Measurements from ENCODE around the gene COPZ1. TPM values are rescaled to one million over a fixed set of nuclear protein-coding genes. Genes with fewer than 3 reads are reported as not detected.
"Not testable (repeated sequence)": the region's sequence is repeated elsewhere in the genome, so short reads cannot be mapped to it uniquely, and the experiment has no call there.

COPZ1 gene
- total and polyA plus RNA-seq, 4 donors = 98.8 to 163 (median 136) TPM

DNA sequence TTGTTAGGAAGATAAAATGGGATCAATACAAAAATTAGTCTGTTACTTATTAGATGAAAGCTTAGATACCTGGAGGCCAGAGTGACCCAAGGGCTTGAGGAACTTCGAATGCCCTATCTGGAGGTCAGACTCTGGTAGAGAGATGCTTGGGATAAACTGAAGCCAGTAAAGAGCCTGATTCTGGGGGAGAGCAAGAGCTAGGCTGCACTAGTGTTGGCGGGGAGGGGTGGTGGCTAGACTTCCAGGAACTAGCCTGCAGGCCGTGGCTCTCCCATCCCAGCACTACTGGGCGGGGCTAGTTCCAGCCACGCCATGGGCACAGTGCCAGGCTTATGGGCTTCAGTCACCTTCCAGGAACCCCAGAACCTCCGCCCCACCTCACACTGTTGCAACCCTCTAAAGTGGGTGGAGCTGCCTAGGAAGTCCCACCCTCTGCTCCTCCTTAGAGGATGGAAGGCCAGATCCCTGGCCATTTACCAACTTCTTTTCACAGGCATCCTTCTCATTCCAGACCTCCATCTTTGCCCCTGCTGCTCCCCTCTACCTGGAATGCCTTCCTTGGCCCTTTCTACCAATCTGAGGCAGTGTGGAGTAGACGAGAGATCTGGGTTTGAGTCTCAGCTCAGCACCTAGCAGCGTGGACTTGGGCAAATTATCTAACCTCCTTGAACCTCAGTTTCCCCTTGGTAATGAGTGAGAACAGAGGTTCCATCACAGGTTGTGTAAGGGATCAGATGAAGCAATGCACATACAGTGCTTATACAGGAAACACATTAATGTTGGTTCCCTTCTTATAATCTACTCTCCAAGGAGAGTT, 17.8 kb upstream of the COPZ1 start:
- 18 to 33% methylated on average over 8 of the region's 8 CpGs for WGBS, 2 donors
- no peaks in the 10 kb centered on the region for H3K36me3 ChIP-seq (ENCODE audit: control insufficient read depth in 4 of 4, insufficient read depth in 4 of 4, low read length in 4 of 4)
- ATAC-seq (ENCODE audit: insufficient read depth, low FRiP score) = peak; percentile 83
- peak overlapping the region in 1 of 2 donors; percentile 27 for H3K27ac ChIP-seq (ENCODE audit: low read depth in 1 of 2, low read length in 1 of 2)
- H3K4me1 ChIP-seq (ENCODE audit: control insufficient read depth in 5 of 5, insufficient read depth in 5 of 5, low read length in 5 of 5) = peaks cover 0 to 8% (median 3%) of the 10 kb centered on the region in 5 donors
- no peaks in the 10 kb centered on the region for H3K9me3 ChIP-seq (ENCODE audit: control insufficient read depth in 4 of 4, insufficient read depth in 3 of 4, low read length in 3 of 4)
- no peak overlapping the region for H3K9ac ChIP-seq (ENCODE audit: insufficient read depth in 1 of 2, low read length in 2 of 2)
- peak in 2 of 3 donors; percentile 61 to 62 for DNase-seq
- no peak overlapping the region for H3K4me3 ChIP-seq
- TF ChIP-seq, protein P1, sequence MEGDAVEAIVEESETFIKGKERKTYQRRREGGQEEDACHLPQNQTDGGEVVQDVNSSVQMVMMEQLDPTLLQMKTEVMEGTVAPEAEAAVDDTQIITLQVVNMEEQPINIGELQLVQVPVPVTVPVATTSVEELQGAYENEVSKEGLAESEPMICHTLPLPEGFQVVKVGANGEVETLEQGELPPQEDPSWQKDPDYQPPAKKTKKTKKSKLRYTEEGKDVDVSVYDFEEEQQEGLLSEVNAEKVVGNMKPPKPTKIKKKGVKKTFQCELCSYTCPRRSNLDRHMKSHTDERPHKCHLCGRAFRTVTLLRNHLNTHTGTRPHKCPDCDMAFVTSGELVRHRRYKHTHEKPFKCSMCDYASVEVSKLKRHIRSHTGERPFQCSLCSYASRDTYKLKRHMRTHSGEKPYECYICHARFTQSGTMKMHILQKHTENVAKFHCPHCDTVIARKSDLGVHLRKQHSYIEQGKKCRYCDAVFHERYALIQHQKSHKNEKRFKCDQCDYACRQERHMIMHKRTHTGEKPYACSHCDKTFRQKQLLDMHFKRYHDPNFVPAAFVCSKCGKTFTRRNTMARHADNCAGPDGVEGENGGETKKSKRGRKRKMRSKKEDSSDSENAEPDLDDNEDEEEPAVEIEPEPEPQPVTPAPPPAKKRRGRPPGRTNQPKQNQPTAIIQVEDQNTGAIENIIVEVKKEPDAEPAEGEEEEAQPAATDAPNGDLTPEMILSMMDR (IDR thresholded peaks at IDR 0.05; ENCODE audit: control extremely low read depth, extremely low read depth) = no peak
- H3K27me3 ChIP-seq (ENCODE audit: control insufficient read depth in 3 of 3, insufficient read depth in 3 of 3, low read length in 2 of 3) = peaks cover 0 to 5% (median 2%) of the 10 kb centered on the region in 3 donors

DNA sequence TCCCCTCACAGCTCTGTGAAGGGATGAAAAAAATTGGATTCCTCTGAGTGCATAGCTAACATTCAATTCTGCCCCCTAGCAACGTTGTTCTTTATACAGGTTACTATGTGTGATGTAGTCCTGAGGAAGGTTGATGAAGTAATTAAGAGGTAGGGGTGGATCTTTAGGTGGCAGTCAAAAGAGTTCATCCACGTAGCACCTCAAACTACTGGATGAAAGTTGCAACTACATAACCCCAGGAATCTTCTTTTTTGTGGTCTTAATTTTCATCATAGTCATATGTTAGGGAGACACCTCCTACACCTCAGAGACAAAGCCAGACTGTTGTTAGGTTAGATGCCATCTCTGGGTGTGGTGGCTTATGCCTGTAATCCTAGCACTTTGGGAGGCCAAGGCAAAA, 13.9 kb upstream of the COPZ1 start:
- 53 to 67% methylated on average over 2 of the region's 2 CpGs for WGBS, 2 donors
- Histone ChIP-seq H3K4me1 (ENCODE audit: control insufficient read depth in 5 of 5, insufficient read depth in 5 of 5, low read length in 5 of 5) (peaks cover 0 to 5% (median 0%) of the 10 kb centered on the region in 5 donors), H3K4me3 (no peak overlapping the region), H3K9me3 (ENCODE audit: control insufficient read depth in 4 of 4, insufficient read depth in 3 of 4, low read length in 3 of 4) (no peaks in the 10 kb centered on the region), H3K9ac (ENCODE audit: insufficient read depth in 1 of 2, low read length in 2 of 2) (no peak overlapping the region), H3K36me3 (ENCODE audit: control insufficient read depth in 4 of 4, insufficient read depth in 4 of 4, low read length in 4 of 4) (no peaks in the 10 kb centered on the region), H3K27me3 (ENCODE audit: control insufficient read depth in 3 of 3, insufficient read depth in 3 of 3, low read length in 2 of 3) (no peaks in the 10 kb centered on the region), H3K27ac (ENCODE audit: low read depth in 1 of 2, low read length in 1 of 2) (no peak overlapping the region)
- ATAC-seq (ENCODE audit: insufficient read depth, low FRiP score) (no peak), DNase-seq (no peak)
- TF ChIP-seq, protein P1 (IDR thresholded peaks at IDR 0.05; ENCODE audit: control extremely low read depth, extremely low read depth) = no peak

DNA sequence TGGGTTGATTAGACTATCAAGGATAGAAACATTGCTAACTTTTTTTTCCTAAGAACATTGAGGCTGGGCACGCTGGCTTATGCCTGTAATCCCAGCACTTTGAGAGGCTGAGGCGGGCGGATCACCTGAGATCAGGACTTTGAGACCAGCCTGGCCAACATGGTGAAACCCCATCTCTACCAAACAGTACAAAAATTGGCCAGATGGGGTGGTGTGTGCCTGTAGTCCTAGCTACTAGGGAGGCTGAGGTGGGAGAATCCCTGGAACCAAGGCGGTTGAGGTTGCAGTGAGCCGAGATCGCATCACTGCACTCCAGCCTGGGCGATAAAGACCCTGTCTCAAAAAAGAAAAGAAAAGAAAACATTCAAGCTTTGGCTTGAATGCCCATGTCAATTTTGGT, 12.6 kb upstream of the COPZ1 start:
- not testable (repeated sequence) for H3K9ac ChIP-seq (ENCODE audit: insufficient read depth in 1 of 2, low read length in 2 of 2); DNase-seq; H3K4me1 ChIP-seq (ENCODE audit: control insufficient read depth in 5 of 5, insufficient read depth in 5 of 5, low read length in 5 of 5); H3K4me3 ChIP-seq; H3K27me3 ChIP-seq (ENCODE audit: control insufficient read depth in 3 of 3, insufficient read depth in 3 of 3, low read length in 2 of 3); H3K9me3 ChIP-seq (ENCODE audit: control insufficient read depth in 4 of 4, insufficient read depth in 3 of 4, low read length in 3 of 4); H3K27ac ChIP-seq (ENCODE audit: low read depth in 1 of 2, low read length in 1 of 2); ATAC-seq (ENCODE audit: insufficient read depth, low FRiP score); H3K36me3 ChIP-seq (ENCODE audit: control insufficient read depth in 4 of 4, insufficient read depth in 4 of 4, low read length in 4 of 4)
- 83 to 99% methylated on average over 7 of the region's 7 CpGs for WGBS, 2 donors

DNA sequence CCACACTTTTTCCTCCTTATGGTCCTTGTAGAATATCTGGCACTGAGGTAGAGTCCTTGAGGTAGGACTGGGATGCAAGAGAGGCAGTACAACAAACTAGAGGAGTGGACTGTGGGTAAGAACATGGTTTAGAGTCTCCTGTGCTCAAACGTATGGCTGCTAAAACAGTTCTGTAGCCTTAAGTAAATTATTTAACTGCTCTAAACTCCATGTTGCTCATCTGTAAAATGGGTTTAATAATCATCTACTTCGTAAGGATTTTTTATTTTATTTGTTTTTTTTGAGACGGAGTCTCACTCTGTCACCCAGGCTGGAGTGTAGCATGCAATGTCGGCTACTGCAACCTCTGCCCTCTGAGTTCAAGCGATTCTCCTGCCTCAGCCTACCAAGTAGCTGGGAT, 3.6 kb upstream of the COPZ1 start:
- no peak overlapping the region for H3K27ac ChIP-seq (ENCODE audit: low read depth in 1 of 2, low read length in 1 of 2)
- no peaks in the 10 kb centered on the region for H3K27me3 ChIP-seq (ENCODE audit: control insufficient read depth in 3 of 3, insufficient read depth in 3 of 3, low read length in 2 of 3)
- TF ChIP-seq, protein P1 (IDR thresholded peaks at IDR 0.05; ENCODE audit: control extremely low read depth, extremely low read depth) = no peak
- peaks cover 0 to 6% (median 0%) of the 10 kb centered on the region in 4 donors for H3K36me3 ChIP-seq (ENCODE audit: control insufficient read depth in 4 of 4, insufficient read depth in 4 of 4, low read length in 4 of 4)
- no peaks in the 10 kb centered on the region for H3K9me3 ChIP-seq (ENCODE audit: control insufficient read depth in 4 of 4, insufficient read depth in 3 of 4, low read length in 3 of 4)
- 94% methylated on average over 5 of the region's 5 CpGs for WGBS, 2 donors
- no peak overlapping the region for H3K9ac ChIP-seq (ENCODE audit: insufficient read depth in 1 of 2, low read length in 2 of 2)
- peaks cover 0 to 3% (median 0%) of the 10 kb centered on the region in 5 donors for H3K4me1 ChIP-seq (ENCODE audit: control insufficient read depth in 5 of 5, insufficient read depth in 5 of 5, low read length in 5 of 5)
- no peak overlapping the region for H3K4me3 ChIP-seq
- DNase-seq = no peak
- ATAC-seq (ENCODE audit: insufficient read depth, low FRiP score) = no peak

DNA sequence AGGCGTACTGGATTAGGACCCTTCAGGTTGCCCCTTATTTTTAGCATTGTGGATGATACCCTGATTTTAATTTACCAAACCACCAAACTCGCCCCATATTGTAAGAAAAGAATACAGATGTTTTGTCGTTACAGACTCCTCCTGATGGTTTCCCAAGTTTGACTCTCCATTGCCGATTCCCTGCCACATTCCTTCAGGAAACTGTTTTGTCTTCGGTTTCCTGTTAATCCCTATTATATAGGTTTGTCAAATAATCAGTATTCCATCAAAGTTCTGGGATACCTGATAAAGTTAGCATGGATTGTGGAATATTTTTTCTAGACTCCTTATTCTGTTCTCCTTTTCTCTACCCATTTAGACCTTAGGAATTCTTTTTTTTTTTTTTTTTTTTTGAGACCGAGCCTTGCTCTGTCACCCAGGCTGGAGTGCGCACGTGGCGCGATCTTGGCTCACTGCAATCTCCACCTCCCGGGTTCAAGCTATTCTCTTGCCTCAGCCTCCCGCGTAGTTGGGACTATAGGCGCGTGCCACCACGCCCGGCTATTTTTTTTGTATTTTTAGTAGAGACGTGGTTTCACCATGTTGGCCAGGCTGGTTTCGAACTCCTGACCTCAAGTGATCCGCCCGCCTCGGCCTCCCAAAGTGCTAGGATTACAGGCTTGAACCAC, 645 bp downstream of the COPZ1 start:
- not testable (repeated sequence) for H3K9me3 ChIP-seq (ENCODE audit: control insufficient read depth in 4 of 4, insufficient read depth in 3 of 4, low read length in 3 of 4); H3K4me1 ChIP-seq (ENCODE audit: control insufficient read depth in 5 of 5, insufficient read depth in 5 of 5, low read length in 5 of 5); H3K36me3 ChIP-seq (ENCODE audit: control insufficient read depth in 4 of 4, insufficient read depth in 4 of 4, low read length in 4 of 4); DNase-seq; ATAC-seq (ENCODE audit: insufficient read depth, low FRiP score); H3K27me3 ChIP-seq (ENCODE audit: control insufficient read depth in 3 of 3, insufficient read depth in 3 of 3, low read length in 2 of 3)
- H3K27ac ChIP-seq (ENCODE audit: low read depth in 1 of 2, low read length in 1 of 2) = peak overlapping the region; percentile 77 to 93
- H3K4me3 ChIP-seq = peak overlapping the region; percentile 76
- WGBS, 2 donors = 43 to 48% methylated on average over 22 of the region's 22 CpGs
- peak overlapping the region; percentile 52 to 100 for H3K9ac ChIP-seq (ENCODE audit: insufficient read depth in 1 of 2, low read length in 2 of 2)
